GM18499 (cell line): Measurements from ENCODE around the gene KCNK13.
"Not testable (repeated sequence)": the region's sequence is repeated elsewhere in the genome, so short reads cannot be mapped to it uniquely, and the experiment has no call there.

Experiments used
- ATAC-seq: cut with Tn5 transposase; IDR thresholded peaks from one replicate; pipeline ENCODE4 v1.9.1; 2021; ENCODE audit warnings: moderate number of reproducible peaks; ENCODE audit not compliant: insufficient read depth, unreplicated experiment

The KCNK13 gene

GRCh38 chr14:90061685-90062126 is at the start of gene KCNK13:
TSS of gene KCNK13 (plus strand) at chr14:90061994. CDS start at chr14:90062206, 212 bp downstream.
- ATAC-seq: no peak

GRCh38 chr14:90017371-90017770 is 44.4 kb upstream of the KCNK13 start:
- ATAC-seq: no peak

- no peak for ATAC-seq
Measured at GRCh38 chr14:90019824-90020523, 41.8 kb upstream of the KCNK13 start.

- no peak for ATAC-seq
Measured at GRCh38 chr14:90023176-90023896, 38.5 kb upstream of the KCNK13 start.

- no peak for ATAC-seq
Measured at GRCh38 chr14:90024910-90025309, 36.9 kb upstream of the KCNK13 start.

GRCh38 chr14:90026608-90027007 is 35.2 kb upstream of the KCNK13 start:
- ATAC-seq: not testable (repeated sequence)

- no peak for ATAC-seq
Measured at GRCh38 chr14:90027842-90028241, 34.0 kb upstream of the KCNK13 start.

- no peak for ATAC-seq
Measured at GRCh38 chr14:90034156-90034555, 27.6 kb upstream of the KCNK13 start.

- no peak for ATAC-seq
Measured at GRCh38 chr14:90034835-90035525, 26.8 kb upstream of the KCNK13 start.

GRCh38 chr14:90039253-90040010 is 22.4 kb upstream of the KCNK13 start:
- no peak for ATAC-seq

- ATAC-seq: no peak
Measured at GRCh38 chr14:90040411-90040810, 21.4 kb upstream of the KCNK13 start.

GRCh38 chr14:90042496-90043252 is 19.1 kb upstream of the KCNK13 start:
- no peak for ATAC-seq

GRCh38 chr14:90045616-90046015 is 16.2 kb upstream of the KCNK13 start:
- no peak for ATAC-seq

GRCh38 chr14:90049390-90049789 is 12.4 kb upstream of the KCNK13 start:
- ATAC-seq: no peak

- no peak for ATAC-seq
Measured at GRCh38 chr14:90050271-90050670, 11.5 kb upstream of the KCNK13 start.

GRCh38 chr14:90053044-90053443 is 8.8 kb upstream of the KCNK13 start:
- ATAC-seq: no peak

- no peak for ATAC-seq
Measured at GRCh38 chr14:90054803-90055202, 7.0 kb upstream of the KCNK13 start.

- no peak for ATAC-seq
Measured at GRCh38 chr14:90056826-90057225, 5.0 kb upstream of the KCNK13 start.

GRCh38 chr14:90058876-90059458 is 2.8 kb upstream of the KCNK13 start:
- ATAC-seq: no peak
